ENCODE results near the gene MT4.

Gene MT4

DNA sequence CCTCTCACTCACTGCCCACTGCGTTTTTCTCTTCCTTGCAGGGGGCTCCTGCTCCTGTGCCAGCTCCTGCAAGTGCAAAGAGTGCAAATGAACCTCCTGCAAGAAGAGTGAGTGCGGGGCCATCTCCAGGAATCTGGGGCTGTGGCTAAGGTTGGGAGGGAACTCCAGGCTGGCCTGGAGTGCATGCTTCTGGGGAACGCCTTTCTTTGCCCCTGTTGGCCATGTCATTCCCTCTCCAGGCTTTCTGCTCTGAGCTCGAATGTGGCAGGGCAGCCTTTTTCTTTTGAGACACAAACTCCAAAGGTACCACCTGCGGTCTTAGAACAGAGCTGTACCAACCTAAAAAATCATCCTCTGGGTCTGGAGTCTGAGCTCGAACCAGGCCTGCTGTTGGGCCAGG lies 53.3 kb downstream of the MT4 start:
- H3K36me3 ChIP-seq = no peaks in the 10 kb centered on the region
- TF ChIP-seq, protein P1, sequence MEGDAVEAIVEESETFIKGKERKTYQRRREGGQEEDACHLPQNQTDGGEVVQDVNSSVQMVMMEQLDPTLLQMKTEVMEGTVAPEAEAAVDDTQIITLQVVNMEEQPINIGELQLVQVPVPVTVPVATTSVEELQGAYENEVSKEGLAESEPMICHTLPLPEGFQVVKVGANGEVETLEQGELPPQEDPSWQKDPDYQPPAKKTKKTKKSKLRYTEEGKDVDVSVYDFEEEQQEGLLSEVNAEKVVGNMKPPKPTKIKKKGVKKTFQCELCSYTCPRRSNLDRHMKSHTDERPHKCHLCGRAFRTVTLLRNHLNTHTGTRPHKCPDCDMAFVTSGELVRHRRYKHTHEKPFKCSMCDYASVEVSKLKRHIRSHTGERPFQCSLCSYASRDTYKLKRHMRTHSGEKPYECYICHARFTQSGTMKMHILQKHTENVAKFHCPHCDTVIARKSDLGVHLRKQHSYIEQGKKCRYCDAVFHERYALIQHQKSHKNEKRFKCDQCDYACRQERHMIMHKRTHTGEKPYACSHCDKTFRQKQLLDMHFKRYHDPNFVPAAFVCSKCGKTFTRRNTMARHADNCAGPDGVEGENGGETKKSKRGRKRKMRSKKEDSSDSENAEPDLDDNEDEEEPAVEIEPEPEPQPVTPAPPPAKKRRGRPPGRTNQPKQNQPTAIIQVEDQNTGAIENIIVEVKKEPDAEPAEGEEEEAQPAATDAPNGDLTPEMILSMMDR (IDR thresholded peaks at IDR 0.05) = no peak
- no peaks in the 10 kb centered on the region for H3K9me3 ChIP-seq
- H3K4me1 ChIP-seq (ENCODE audit: control insufficient read depth in 1 of 2, insufficient read depth in 1 of 2, low read depth in 1 of 2, low read length in 1 of 2) = peaks cover 9 to 11% of the 10 kb centered on the region in 2 experiments
- H3K4me3 ChIP-seq (ENCODE audit: low read depth in 1 of 2, low read length in 1 of 2) = no peak overlapping the region
- H3K27ac ChIP-seq = no peak overlapping the region
- peaks cover 84% of the 10 kb centered on the region for H3K27me3 ChIP-seq
